Fibroblast of skin of scalp (primary cell): Measurements from ENCODE around the gene CYFIP2.
"Not testable (repeated sequence)": the region's sequence is repeated elsewhere in the genome, so short reads cannot be mapped to it uniquely, and the experiment has no call there.

Source experiments
- DNase-seq: peaks from one replicate; pipeline ENCODE4 v3.0.0-alpha.2; 2013

The CYFIP2 gene

DNA sequence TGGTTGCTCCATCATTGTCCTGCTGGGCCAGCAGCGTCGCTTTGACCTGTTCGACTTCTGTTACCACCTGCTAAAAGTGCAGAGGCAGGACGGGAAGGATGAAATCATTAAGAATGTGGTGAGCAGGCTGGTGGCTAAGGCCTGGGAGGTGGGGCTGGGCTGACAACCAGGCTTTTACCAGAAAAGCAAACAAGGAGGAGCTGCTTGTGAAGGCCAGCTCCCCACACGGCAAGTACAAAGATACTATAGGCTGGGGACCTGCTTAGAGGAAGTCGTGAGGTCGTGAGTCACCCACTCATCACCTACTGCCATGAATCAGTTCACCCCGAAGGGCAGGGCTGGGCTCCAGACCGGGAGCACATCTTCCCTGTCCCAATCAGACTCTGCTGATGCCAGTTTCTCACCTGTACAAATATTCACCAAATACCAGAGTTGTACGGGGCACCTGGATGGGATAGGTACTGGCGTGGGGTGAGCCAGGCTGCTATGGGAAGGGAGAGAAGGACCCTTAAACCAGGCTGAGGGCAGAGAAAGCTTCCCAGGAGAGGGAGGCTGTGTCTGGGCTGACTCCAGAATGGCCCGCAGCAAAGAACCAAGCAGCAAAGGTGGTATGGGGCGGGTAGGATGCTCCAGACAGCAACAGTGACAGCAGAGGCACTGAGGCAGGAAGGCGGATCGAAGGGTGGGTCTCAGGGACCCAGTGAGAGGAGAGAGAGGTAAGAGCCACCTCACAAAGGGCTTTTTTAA, 124.8 kb downstream of the CYFIP2 start:
- peak; percentile 90 for DNase-seq

GRCh38 chr5:157398305-157398704, 132.4 kb downstream of the CYFIP2 start:
- no peak for DNase-seq

- DNase-seq: peak; percentile 40
Measured at GRCh38 chr5:157400741-157401495, 135.0 kb downstream of the CYFIP2 start.

DNA sequence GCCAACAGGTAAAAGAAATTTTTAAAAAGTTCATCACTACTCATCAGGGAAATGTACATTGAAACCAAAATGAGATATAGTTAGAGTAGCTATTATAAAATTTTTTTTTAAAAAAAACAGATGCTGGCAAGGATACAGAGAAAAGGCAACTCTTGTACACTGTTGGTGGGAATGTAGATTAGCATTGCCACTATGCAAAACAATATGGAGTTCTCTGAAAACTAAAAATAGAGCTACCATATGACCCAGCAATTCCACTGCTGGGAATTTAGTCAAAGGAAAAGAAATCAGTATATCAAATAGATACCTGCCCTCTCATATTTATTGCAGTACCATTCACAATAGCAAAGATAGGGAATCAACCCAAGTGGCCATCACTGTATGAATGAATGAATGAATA, 149.9 kb downstream of the CYFIP2 start:
- DNase-seq: no peak

GRCh38 chr5:157419521-157419920, 153.6 kb downstream of the CYFIP2 start:
- DNase-seq: not testable (repeated sequence)

DNA sequence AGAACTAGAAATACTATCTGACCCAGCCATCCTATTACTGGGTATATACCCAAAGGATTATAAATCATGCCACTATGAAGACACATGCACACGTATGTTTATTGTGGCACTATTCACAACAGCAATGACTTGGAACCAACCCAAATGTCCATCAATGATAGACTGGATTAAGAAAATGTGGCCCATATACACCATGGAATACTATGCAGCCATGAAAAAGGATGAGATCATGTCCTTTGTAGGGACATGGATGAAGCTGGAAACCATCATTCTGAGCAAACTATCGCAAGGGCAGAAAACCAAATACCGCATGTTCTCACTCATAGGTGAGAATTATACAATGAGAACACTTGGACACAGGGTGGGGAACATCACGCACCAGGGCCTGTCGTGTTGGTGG, 164.0 kb downstream of the CYFIP2 start:
- not testable (repeated sequence) for DNase-seq

GRCh38 chr5:157431544-157432200, 165.7 kb downstream of the CYFIP2 start:
- DNase-seq: peak; percentile 81

GRCh38 chr5:157434096-157434495, 168.2 kb downstream of the CYFIP2 start:
- no peak for DNase-seq

DNA sequence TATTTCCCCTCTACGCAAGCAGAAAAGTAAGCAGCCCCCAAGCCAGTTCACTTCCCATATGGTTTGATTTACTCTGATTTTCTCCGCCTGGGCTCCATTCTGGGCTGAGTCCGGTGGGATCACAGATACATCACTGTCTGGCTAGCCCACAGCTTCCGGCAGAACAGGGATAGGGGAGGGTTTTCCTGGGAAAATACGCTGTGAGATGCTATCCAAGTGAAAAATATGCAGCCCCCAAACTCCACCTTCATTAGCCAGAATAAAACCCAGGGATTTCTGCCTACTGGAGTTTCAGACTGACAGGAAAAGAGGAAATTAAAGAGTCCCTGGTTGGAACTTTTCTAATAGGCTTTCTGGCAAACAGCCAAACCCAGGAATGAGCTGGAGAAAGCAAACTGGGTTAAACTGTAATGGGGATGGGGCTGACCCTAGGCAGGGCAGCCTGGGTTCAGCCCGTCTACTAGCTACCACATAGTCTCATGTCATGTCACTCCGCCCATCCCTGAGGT, 177.2 kb downstream of the CYFIP2 start:
- peak; percentile 75 for DNase-seq

DNA sequence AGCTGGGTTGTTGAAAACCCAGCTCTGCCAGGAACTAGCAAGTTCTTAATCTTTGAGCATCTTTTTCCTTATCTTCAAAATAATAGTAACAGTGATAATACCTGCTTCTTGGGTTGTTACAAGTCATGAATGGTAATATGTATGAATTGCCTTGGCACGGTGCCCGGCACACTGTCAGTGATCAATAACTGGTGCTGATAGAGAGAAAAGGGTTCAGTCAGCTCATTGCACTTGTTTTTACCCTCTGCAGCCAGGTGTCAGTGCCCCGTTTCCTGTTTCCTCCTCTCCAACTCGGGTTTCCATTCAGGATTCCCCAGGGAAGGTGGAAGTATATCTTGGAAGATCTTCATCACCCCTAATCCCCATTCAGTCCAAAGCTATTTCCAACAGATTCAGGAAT, 178.3 kb downstream of the CYFIP2 start:
- DNase-seq: no peak
